ENCODE measurements around the gene KLHL10.

DNA sequence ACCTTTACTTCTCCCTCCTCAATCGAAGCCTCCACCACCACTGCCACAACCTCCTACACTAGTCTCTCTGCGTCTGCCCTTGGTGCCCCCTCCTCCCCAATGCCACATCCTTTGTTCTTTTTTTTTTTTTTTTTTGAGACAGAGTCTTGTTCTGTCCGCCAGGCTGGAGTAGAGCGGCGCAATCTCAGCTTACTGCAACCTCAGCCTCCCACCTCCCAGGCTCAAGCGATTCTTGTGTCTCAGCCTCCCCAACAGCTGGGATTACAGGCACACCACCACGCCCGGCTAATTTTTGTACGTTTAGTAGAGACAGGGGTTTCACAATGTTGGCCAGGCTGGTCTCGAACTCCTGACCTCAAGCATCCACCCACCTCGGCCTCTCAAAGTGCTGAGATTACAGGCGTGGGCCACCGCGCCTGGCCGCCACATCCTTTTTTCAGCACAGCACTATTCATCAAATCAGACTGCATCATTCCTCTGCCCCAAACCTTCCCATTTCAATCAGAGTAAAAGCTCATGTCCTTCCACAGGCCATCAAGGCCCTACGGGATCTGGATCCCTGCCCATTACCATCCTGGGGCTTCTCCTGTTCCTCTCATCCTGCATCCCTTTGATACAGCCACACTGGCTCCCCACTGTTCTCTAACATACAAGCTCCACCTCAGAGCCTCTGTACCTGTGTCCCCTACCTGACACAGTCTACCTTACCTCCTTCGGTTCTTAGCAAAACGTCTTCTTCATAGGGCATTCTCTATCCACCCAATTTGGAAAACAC lies 25.6 kb downstream of the KLHL10 start:
- TF ChIP-seq, protein P1, sequence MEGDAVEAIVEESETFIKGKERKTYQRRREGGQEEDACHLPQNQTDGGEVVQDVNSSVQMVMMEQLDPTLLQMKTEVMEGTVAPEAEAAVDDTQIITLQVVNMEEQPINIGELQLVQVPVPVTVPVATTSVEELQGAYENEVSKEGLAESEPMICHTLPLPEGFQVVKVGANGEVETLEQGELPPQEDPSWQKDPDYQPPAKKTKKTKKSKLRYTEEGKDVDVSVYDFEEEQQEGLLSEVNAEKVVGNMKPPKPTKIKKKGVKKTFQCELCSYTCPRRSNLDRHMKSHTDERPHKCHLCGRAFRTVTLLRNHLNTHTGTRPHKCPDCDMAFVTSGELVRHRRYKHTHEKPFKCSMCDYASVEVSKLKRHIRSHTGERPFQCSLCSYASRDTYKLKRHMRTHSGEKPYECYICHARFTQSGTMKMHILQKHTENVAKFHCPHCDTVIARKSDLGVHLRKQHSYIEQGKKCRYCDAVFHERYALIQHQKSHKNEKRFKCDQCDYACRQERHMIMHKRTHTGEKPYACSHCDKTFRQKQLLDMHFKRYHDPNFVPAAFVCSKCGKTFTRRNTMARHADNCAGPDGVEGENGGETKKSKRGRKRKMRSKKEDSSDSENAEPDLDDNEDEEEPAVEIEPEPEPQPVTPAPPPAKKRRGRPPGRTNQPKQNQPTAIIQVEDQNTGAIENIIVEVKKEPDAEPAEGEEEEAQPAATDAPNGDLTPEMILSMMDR (IDR thresholded peaks at IDR 0.05; ENCODE audit: low read depth, low read length, missing input control) = no peak
- TF ChIP-seq TAF1 (conservative IDR thresholded peaks at IDR 0.05) (no peak), REST (IDR thresholded peaks at IDR 0.05) (no peak), NR2F2 (IDR thresholded peaks at IDR 0.05) (no peak), YY1 (IDR thresholded peaks at IDR 0.05) (no peak), GABPA (IDR thresholded peaks at IDR 0.05 in 1 of 2, conservative IDR thresholded peaks at IDR 0.05 in 1 of 2) (no peak), EGR1 (IDR thresholded peaks at IDR 0.05; ENCODE audit: low read depth in 2 of 2) (no peak), SP1 (IDR thresholded peaks at IDR 0.05) (no peak)
- TF ChIP-seq, protein P2, sequence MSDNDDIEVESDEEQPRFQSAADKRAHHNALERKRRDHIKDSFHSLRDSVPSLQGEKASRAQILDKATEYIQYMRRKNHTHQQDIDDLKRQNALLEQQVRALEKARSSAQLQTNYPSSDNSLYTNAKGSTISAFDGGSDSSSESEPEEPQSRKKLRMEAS (IDR thresholded peaks at IDR 0.05) = no peak
- TF ChIP-seq, protein P3, sequence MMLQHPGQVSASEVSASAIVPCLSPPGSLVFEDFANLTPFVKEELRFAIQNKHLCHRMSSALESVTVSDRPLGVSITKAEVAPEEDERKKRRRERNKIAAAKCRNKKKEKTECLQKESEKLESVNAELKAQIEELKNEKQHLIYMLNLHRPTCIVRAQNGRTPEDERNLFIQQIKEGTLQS (IDR thresholded peaks at IDR 0.05) = no peak

Data from liver (tissue), 3 donors.